ENCODE measurements around the gene MAP7D3.

- TF ChIP-seq, protein P1, sequence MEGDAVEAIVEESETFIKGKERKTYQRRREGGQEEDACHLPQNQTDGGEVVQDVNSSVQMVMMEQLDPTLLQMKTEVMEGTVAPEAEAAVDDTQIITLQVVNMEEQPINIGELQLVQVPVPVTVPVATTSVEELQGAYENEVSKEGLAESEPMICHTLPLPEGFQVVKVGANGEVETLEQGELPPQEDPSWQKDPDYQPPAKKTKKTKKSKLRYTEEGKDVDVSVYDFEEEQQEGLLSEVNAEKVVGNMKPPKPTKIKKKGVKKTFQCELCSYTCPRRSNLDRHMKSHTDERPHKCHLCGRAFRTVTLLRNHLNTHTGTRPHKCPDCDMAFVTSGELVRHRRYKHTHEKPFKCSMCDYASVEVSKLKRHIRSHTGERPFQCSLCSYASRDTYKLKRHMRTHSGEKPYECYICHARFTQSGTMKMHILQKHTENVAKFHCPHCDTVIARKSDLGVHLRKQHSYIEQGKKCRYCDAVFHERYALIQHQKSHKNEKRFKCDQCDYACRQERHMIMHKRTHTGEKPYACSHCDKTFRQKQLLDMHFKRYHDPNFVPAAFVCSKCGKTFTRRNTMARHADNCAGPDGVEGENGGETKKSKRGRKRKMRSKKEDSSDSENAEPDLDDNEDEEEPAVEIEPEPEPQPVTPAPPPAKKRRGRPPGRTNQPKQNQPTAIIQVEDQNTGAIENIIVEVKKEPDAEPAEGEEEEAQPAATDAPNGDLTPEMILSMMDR (IDR thresholded peaks at IDR 0.05; ENCODE audit: poor library complexity, severe bottlenecking): no peak
- no peak for TF ChIP-seq SMC3 (conservative IDR thresholded peaks at IDR 0.05; ENCODE audit: poor library complexity)
These were observed 30.2 kb downstream of the MAP7D3 start for GRCh38 chrX:136220951-136221350.

Data from neural cell (in vitro differentiated cells).